Natural killer cell (primary cell): Measurements from ENCODE around the gene TBC1D2B. TPM values are rescaled to one million over a fixed set of nuclear protein-coding genes. Genes with fewer than 3 reads are reported as not detected.

Experiments
- ATAC-seq, 3 donors: fragments of 150-1000 bp in 2 of 3; fragments of 200-7000 bp in 1 of 3; cut with Tn5 transposase; 1 replicate in 1 of 3; 2 replicates in 2 of 3; pipeline ENCODE4 v1.10.0; 2021; ENCODE audit warnings: mild to moderate bottlenecking in 2 of 3, moderate library complexity in 2 of 3
- DNase-seq, 2 donors: peaks; one replicate each; pipeline versions ENCODE4 v3.0.0 to v3.0.0-alpha.2; 2013 to 2021; ENCODE audit warnings: mixed read lengths in 1 of 2
- H3K27ac ChIP-seq: one replicate; pipeline ENCODE4 v1.5.1; 2013; ENCODE audit warnings: mild to moderate bottlenecking, low read length
- H3K27me3 ChIP-seq: one replicate; pipeline ENCODE4 v1.6.1; 2013; ENCODE audit warnings: low read length; ENCODE audit not compliant: control insufficient read depth, insufficient read depth
- H3K36me3 ChIP-seq: one replicate; pipeline ENCODE4 v1.6.1; 2013; ENCODE audit warnings: low read length; ENCODE audit not compliant: control insufficient read depth, insufficient read depth
- H3K4me1 ChIP-seq: one replicate; pipeline ENCODE4 v1.6.1; 2013; ENCODE audit warnings: low read length; ENCODE audit not compliant: control insufficient read depth, insufficient read depth
- H3K4me3 ChIP-seq: one replicate; pipeline ENCODE4 v1.5.1; 2013; ENCODE audit warnings: low read length
- H3K9me3 ChIP-seq: one replicate; pipeline ENCODE4 v1.6.1; 2013; ENCODE audit warnings: low read length; ENCODE audit not compliant: control insufficient read depth, insufficient read depth
- H3K27ac Mint-ChIP-seq, 2 donors: one replicate each; pipeline ENCODE4 v1.8.0; 2022; ENCODE audit warnings: mild to moderate bottlenecking in 2 of 2, mixed read lengths in 2 of 2, moderate library complexity in 1 of 2
- H3K27me3 Mint-ChIP-seq, 2 donors: one replicate each; pipeline ENCODE4 v1.8.0; 2022; ENCODE audit warnings: low read depth in 2 of 2, mixed read lengths in 2 of 2
- H3K36me3 Mint-ChIP-seq: one replicate; pipeline ENCODE4 v1.8.0; 2022; ENCODE audit warnings: mixed read lengths
- H3K4me1 Mint-ChIP-seq, 2 donors: one replicate each; pipeline ENCODE4 v1.8.0; 2022; ENCODE audit warnings: mixed read lengths in 2 of 2
- H3K4me3 Mint-ChIP-seq: one replicate; pipeline ENCODE4 v1.8.0; 2022; ENCODE audit warnings: mild to moderate bottlenecking, moderate library complexity, mixed read lengths
- H3K9me3 Mint-ChIP-seq, 2 donors: one replicate each; pipeline ENCODE4 v1.8.0; 2022; ENCODE audit warnings: mixed read lengths in 2 of 2
- WGBS: methylation state at CpG from one replicate; pipeline ENCODE4 v1.1.7; 2013; ENCODE audit warnings: missing lambda C conversion rate; ENCODE audit not compliant: insufficient coverage; 5-methylcytosine and 5-hydroxymethylcytosine counted together
- intact Hi-C: fragments of 100-400 bp; cut with micrococcal nuclease; formaldehyde crosslinking; loops from one replicate; pipeline ENCODE4 v1.14.2; 2022
- total RNA-seq, 4 donors: library from RNA; stranded (reverse); fragments of 120-200 nt in 1 of 4; gene quantifications; one replicate each; pipeline versions ENCODE4 v1.2.3 to v1.2.4, GENCODE V29; 2013 to 2022
- TF ChIP-seq, protein P1 (sequence below): fragments of 200-600 bp; IDR thresholded peaks from one replicate; pipeline ENCODE4 v1.8.0; 2022; ENCODE audit warnings: antibody characterized with exemption

The TBC1D2B gene
- total RNA-seq, 3 donors from 2014 or later (not counting 1 experiment from before 2014, with no cell fraction given), result 54.0 to 83.5 (median 56.7) TPM

DNA sequence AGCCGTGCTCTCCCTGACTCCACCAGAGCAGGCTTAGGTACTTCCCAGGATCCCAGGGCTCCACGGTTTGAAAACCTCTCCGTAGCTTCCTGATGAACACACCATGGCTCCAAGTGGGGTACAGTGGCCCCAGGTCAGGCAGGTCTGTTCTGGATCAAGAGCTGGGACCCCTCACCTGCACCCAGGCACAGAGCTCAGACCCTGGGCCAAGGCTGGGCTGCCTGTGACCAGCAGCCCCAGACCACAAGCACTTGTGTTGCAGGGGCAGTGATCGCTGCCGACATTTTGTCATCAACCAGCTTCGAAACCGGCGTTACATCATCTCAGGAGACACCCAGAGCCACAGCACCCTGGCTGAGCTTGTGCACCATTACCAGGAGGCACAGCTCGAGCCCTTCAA lies 20.2 kb upstream of the TBC1D2B start:
- ATAC-seq, result no peak
- intact Hi-C loops, result no loop called here
- H3K4me3 Mint-ChIP-seq, result no peak overlapping the region
- DNase-seq, result no peak
- Histone ChIP-seq H3K27me3 (no peaks in the 10 kb centered on the region), H3K4me1 (peaks cover 16% of the 10 kb centered on the region), H3K9me3 (no peaks in the 10 kb centered on the region), H3K36me3 (no peaks in the 10 kb centered on the region), H3K4me3 (no peak overlapping the region), H3K27ac (no peak overlapping the region)
- TF ChIP-seq, protein P1, sequence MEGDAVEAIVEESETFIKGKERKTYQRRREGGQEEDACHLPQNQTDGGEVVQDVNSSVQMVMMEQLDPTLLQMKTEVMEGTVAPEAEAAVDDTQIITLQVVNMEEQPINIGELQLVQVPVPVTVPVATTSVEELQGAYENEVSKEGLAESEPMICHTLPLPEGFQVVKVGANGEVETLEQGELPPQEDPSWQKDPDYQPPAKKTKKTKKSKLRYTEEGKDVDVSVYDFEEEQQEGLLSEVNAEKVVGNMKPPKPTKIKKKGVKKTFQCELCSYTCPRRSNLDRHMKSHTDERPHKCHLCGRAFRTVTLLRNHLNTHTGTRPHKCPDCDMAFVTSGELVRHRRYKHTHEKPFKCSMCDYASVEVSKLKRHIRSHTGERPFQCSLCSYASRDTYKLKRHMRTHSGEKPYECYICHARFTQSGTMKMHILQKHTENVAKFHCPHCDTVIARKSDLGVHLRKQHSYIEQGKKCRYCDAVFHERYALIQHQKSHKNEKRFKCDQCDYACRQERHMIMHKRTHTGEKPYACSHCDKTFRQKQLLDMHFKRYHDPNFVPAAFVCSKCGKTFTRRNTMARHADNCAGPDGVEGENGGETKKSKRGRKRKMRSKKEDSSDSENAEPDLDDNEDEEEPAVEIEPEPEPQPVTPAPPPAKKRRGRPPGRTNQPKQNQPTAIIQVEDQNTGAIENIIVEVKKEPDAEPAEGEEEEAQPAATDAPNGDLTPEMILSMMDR, result no peak
- no peaks in the 10 kb centered on the region for H3K9me3 Mint-ChIP-seq
- no peaks in the 10 kb centered on the region for H3K36me3 Mint-ChIP-seq
- WGBS, result 93% methylated on average over 9 of the region's 9 CpGs
- H3K27ac Mint-ChIP-seq, result no peak overlapping the region
- H3K4me1 Mint-ChIP-seq, result peaks cover 0 to 5% of the 10 kb centered on the region in 2 donors
- peaks cover 0 to 4% of the 10 kb centered on the region in 2 donors for H3K27me3 Mint-ChIP-seq

DNA sequence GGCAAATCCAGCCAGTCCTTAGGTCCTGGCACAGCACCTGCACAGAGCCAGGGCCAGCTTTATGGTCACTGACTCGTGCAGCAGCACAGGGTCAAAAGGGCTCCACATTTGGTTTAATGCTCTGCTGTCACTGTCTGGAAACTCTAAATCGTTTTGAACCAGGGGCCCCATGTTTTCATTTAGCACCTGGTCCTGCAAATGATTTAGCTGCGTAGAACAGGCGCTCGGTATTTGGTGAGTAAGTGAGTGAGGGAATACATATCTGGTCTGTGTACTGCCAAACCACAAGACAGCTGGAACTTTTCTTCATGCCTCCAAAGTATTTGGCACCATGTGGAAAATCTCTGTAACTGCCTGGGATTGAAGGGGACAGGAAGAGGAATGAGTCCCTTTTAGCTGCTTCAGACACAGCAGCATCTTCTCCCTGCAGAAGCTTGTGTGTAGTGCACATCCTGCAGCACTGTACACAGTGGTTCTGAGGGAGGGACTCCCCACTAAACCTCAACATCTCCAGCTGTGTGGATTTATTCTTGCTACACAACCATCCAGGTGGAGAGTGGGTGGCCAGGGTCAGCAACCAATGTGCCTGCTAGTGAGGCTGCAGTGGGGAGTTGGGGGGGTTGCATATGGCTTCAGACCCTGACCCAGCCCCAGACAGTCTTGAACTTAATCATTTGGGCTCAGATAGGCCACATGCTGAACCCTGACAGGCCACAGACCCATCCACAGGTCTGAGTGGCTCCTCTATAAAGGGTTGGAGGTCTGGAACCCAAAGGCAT lies 15.9 kb upstream of the TBC1D2B start:
- no peak overlapping the region for H3K4me3 Mint-ChIP-seq
- peak in 1 of 3 donors; percentile 25 for ATAC-seq
- no peak overlapping the region for H3K27ac Mint-ChIP-seq
- no peaks in the 10 kb centered on the region for H3K36me3 Mint-ChIP-seq
- peaks cover 0 to 7% of the 10 kb centered on the region in 2 donors for H3K27me3 Mint-ChIP-seq
- TF ChIP-seq, protein P1, result no peak
- Histone ChIP-seq H3K27ac (no peak overlapping the region), H3K4me1 (peaks cover 13% of the 10 kb centered on the region), H3K9me3 (no peaks in the 10 kb centered on the region), H3K36me3 (no peaks in the 10 kb centered on the region), H3K4me3 (no peak overlapping the region), H3K27me3 (no peaks in the 10 kb centered on the region)
- no peak for DNase-seq
- peaks cover 0 to 5% of the 10 kb centered on the region in 2 donors for H3K4me1 Mint-ChIP-seq
- intact Hi-C loops, result no loop called here
- H3K9me3 Mint-ChIP-seq, result no peaks in the 10 kb centered on the region
- 77% methylated on average over 5 of the region's 5 CpGs for WGBS

DNA sequence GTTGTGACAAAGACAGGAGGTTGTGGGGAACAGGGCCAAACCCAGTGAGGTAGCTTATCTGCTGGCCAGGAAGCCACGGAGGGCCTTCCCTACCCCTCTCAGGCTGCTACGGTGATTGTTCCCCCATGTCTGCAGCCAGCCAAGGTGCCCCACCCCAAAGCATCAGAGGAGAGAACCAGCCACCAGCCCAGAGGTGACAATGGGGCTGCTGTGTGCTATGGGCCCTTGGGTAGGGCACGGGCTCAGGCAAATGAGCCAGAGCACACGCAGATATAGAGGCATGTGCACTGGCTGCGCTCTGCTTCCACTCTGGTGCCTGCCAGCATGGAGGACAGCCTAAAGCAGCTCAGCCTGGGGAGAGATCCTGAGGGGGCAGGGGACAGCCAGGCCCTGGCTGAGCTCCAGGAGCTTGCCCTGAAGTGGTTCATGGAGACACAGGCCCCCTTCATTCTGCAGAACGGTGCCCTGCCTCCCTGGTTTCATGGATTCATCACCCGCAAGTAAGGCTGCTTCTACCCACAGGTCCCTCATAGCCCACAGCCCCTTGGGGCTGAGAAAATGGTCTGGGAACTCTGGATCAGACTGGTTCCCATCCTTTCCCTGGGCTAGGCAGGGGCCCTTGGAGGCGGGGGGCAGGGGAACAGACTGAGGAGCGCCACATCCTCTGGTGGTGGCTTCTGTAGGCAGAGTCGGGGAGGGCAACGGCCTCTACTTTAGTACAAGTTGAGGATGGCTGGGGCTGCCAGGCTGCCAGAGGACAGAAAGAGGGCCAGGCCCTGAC lies 14.9 kb upstream of the TBC1D2B start, which contains the start of gene SH2D7:
Gene SH2D7 (plus strand): TSS at position 301 of the 781 bp plus-strand sequence. CDS start 24 bp downstream, at position 325.
- no peak within 1 kb of the TSS for H3K27ac ChIP-seq
- no peak within 1 kb of the TSS for H3K27ac Mint-ChIP-seq

More for the DNA sequence above, 14.9 kb upstream of the TBC1D2B start, which contains the start of gene SH2D7:
- intact Hi-C loops, result no loop called here
- Mint-ChIP-seq H3K36me3 (no peaks in the 10 kb centered on the region), H3K4me3 (no peak within 1 kb of the TSS), H3K4me1 (peaks cover 0 to 5% of the 10 kb centered on the region in 2 donors), H3K27me3 (peaks cover 0 to 7% of the 10 kb centered on the region in 2 donors), H3K9me3 (no peaks in the 10 kb centered on the region)
- Histone ChIP-seq H3K4me1 (peaks cover 13% of the 10 kb centered on the region), H3K36me3 (no peaks in the 10 kb centered on the region), H3K27me3 (no peaks in the 10 kb centered on the region), H3K4me3 (no peak within 1 kb of the TSS), H3K9me3 (no peaks in the 10 kb centered on the region)
- DNase-seq (no peak), ATAC-seq (no peak)
- 66% methylated on average over 11 of the region's 11 CpGs for WGBS
- TF ChIP-seq, protein P1, result no peak
